Skeletal muscle satellite cell (primary cell): ENCODE results near the gene MCU.
A peak's percentile ranks its signal among the peaks of the same experiment; 100 is the strongest.
"Not testable (repeated sequence)": the region's sequence is repeated elsewhere in the genome, so short reads cannot be mapped to it uniquely, and the experiment has no call there.

Source experiments
- H3K27me3 ChIP-seq: 2 replicates; pipeline ENCODE4 v1.7.0; 2013; ENCODE audit warnings: low read length; ENCODE audit not compliant: control insufficient read depth, insufficient read depth
- H3K36me3 ChIP-seq: 2 replicates; pipeline ENCODE4 v1.7.0; 2013; ENCODE audit warnings: mild to moderate bottlenecking, control low read depth, low read length; ENCODE audit not compliant: insufficient read depth
- H3K4me1 ChIP-seq: 2 replicates; pipeline ENCODE4 v1.7.0; 2013; ENCODE audit warnings: low read length; ENCODE audit not compliant: control insufficient read depth, insufficient read depth
- H3K4me2 ChIP-seq: 2 replicates; pipeline ENCODE4 v1.7.0; 2013; ENCODE audit warnings: mild to moderate bottlenecking, low read length
- H3K4me3 ChIP-seq: 2 replicates; pipeline ENCODE4 v1.7.0; 2013; ENCODE audit warnings: low read length
- H3K9ac ChIP-seq: 2 replicates; pipeline ENCODE4 v1.7.0; 2013; ENCODE audit warnings: mild to moderate bottlenecking, low read depth, low read length, moderate library complexity
- H3K9me3 ChIP-seq: replicated peaks from 2 replicates; pipeline ENCODE4 v1.7.0; 2013; ENCODE audit warnings: mild to moderate bottlenecking, control low read depth, low read length

MCU gene

DNA sequence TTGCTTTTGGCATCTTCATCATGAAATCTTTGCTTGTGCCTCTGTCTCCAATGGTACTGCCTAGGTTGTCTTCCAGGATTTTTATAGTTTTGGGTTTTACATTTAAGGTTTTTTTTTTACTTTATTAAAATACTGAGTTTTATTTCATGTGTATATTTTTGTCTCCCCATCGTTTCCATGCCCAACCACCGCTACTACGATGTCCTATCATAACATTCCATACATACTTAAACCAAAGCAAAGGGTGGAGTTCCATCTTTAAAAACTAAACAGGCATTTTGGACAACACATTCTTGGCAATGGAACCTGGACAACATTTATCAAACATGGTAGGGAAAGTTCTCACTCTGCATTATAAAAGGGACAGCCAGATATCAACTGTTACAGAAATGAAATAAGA lies 225.3 kb downstream of the MCU start:
- not testable (repeated sequence) for H3K4me3 ChIP-seq, H3K36me3 ChIP-seq, H3K9ac ChIP-seq, H3K4me2 ChIP-seq, H3K4me1 ChIP-seq, H3K27me3 ChIP-seq, H3K9me3 ChIP-seq

DNA sequence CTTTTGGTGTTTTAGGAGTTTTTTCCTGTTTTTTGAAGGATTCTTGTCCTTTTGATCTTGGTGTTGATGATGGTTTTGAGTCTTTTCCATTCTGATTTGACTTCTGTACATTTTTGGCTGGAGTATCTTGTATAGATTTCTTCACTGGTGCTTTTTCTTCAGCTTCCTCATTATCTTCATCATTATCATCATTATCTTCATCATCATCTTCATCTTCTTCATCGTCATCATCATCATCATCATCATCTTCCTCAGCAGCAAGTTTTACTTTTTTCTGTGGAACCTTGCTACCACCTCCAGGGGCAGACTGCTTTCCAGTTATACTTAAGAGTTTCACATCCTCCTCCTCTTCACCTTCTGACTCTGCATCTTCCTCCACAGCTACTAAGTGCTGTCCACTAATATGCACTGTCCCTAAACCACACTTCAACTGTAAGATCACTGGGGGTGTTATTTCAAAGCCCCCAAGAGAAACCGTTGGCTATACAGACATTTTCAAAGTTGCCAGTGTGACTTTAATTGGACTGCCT lies 225.9 kb downstream of the MCU start:
- not testable (repeated sequence) for H3K4me3 ChIP-seq, H3K4me1 ChIP-seq, H3K9ac ChIP-seq, H3K27me3 ChIP-seq, H3K4me2 ChIP-seq, H3K36me3 ChIP-seq, H3K9me3 ChIP-seq

DNA sequence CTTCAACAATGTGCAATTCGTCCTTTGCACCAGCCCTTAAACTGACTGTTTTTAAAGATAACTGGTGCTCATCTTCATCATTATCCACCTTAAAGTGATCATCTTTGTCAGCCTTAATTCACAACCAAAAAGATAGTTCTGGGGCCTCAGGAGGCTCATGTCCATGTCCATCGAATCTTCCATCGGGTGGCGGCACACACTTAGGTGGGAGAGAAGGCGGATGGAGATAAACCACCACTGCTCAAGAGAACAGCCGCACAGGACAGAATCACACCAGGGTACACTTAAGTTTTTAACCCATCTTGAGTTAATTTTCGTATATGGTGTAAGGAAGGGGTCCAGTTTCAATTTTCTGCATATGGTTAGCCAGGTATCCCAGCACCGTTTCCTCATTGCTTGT lies 226.4 kb downstream of the MCU start:
- no peak overlapping the region for H3K4me3 ChIP-seq
- no peaks in the 10 kb centered on the region for H3K27me3 ChIP-seq
- no peaks in the 10 kb centered on the region for H3K9me3 ChIP-seq
- no peaks in the 10 kb centered on the region for H3K4me1 ChIP-seq
- no peaks in the 10 kb centered on the region for H3K36me3 ChIP-seq
- H3K9ac ChIP-seq: no peak overlapping the region
- H3K4me2 ChIP-seq: no peak overlapping the region

DNA sequence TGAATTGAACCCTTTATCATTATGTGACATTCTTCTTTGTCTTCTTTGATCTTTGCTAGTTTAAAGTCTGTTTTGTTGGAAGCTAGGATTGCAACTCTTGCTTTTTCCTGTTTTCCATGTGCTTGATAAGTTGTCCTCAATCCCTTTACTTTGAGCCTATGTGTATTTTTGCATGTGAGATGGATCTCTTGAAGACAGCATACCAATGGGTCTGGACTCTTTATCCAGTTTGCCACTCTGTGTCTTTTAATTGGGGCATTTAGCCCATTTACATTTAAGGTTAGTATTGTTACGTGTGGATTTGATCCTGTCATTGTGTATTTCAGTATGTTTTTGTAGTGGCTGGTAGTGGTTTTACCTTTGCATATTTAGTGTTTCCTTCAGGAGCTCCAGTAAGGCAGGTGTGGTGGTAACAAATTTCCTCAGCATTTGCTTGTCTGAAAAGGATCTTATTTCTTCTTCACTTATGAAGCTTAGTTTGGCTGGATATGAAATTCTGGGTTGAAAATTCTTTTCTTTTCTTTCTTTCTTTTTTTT lies 229.3 kb downstream of the MCU start:
- H3K9ac ChIP-seq, H3K4me2 ChIP-seq, H3K4me3 ChIP-seq, H3K27me3 ChIP-seq, H3K9me3 ChIP-seq, H3K36me3 ChIP-seq, H3K4me1 ChIP-seq: not testable (repeated sequence)

DNA sequence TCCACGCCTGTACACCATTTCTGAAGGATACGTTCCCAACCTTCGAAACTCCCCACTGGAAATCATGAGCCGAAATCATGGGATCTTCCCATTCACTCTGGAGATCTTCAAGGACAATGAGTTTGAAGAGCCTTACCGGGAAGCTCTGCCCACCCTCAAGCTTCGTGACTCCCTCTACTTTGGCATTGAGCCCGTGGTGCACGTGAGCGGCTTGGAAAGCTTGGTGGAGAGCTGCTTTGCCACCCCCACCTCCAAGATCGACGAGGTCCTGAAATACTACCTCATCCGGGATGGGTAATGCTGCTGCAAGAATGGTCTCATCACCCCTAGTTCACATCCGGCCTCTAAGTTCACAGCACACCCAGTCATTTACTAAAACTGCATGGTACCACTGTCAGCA lies 232.4 kb downstream of the MCU start:
- H3K36me3 ChIP-seq: no peaks in the 10 kb centered on the region

DNA sequence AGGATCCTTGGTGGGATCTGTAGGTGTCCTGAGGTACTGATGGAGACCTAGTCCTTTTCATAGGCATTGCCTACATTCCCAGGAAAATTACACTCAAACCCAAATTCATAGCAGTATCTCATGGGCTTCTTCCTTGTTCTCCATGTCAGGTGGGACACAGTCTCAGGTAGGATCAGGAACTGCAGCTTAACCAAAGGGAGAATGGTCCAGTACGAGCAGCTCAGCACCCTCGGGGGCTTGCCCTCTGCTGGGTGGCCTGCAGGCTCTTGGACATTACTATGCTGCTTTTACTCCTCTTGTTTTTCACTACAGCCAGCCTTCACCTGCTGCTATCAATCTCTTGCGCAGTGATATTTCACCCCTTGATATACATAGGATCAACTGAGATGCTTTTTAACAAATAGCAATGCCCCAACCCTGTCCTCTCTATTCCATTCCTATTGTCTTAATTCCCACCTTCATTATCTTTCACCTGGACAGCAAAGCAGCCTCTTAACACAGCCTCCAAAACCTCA lies 234.1 kb downstream of the MCU start:
- no peaks in the 10 kb centered on the region for H3K36me3 ChIP-seq
- H3K4me1 ChIP-seq: no peaks in the 10 kb centered on the region
- no peaks in the 10 kb centered on the region for H3K9me3 ChIP-seq
- no peaks in the 10 kb centered on the region for H3K27me3 ChIP-seq
- H3K4me2 ChIP-seq: no peak overlapping the region
- H3K9ac ChIP-seq: no peak overlapping the region
- no peak overlapping the region for H3K4me3 ChIP-seq

More for the DNA sequence above, 232.4 kb downstream of the MCU start:
- Histone ChIP-seq H3K4me3 (no peak overlapping the region), H3K4me2 (no peak overlapping the region), H3K9me3 (no peaks in the 10 kb centered on the region), H3K27me3 (no peaks in the 10 kb centered on the region), H3K9ac (no peak overlapping the region), H3K4me1 (no peaks in the 10 kb centered on the region)

GRCh38 chr10:72927485-72927884 lies 235.5 kb downstream of the MCU start:
- Histone ChIP-seq H3K4me3 (no peak overlapping the region), H3K4me2 (no peak overlapping the region), H3K27me3 (no peaks in the 10 kb centered on the region), H3K4me1 (peaks cover 3% of the 10 kb centered on the region), H3K36me3 (no peaks in the 10 kb centered on the region), H3K9me3 (no peaks in the 10 kb centered on the region), H3K9ac (no peak overlapping the region)

DNA sequence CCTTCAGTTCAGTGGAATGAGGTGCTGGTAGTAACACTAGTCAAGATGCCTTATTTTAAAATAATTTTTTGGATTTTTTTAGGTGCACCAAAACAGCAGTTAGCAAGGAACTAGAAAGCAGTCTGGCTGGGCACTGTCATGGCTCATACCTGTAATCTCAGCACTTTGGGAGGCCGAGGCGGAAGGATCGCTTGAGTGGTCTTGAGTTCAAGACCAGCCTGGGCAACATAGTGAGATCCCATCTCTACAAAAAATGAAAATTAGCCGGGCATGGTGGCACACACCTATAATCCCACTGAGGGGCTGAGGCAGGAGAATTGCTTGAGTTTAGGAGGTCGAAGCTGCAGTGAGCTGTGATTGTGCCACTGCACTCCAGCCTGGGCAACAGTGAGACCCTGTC lies 236.9 kb downstream of the MCU start:
- Histone ChIP-seq H3K9me3 (no peaks in the 10 kb centered on the region), H3K36me3 (no peaks in the 10 kb centered on the region), H3K27me3 (no peaks in the 10 kb centered on the region), H3K4me2 (no peak overlapping the region), H3K9ac (no peak overlapping the region), H3K4me1 (peaks cover 11% of the 10 kb centered on the region), H3K4me3 (no peak overlapping the region)

DNA sequence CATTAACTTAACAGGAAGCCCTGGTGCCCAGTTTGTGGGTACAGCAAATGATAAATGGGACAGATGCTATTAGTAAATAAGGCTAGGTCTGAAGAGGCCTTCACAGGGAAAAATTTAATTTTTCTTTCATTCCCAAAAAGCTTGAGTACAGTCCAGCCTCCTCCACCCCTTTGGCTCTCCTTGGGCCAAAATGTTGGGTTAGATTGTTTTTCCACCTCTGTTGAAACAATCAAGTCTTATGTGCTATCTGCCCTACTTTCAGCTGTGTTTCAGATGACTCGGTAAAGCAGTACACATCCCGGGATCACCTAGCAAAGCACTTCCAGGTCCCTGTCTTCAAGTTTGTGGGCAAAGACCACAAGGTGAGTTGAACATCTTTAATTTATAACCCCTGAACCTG lies 238.3 kb downstream of the MCU start:
- Histone ChIP-seq H3K36me3 (no peaks in the 10 kb centered on the region), H3K4me3 (no peak overlapping the region), H3K4me2 (no peak overlapping the region), H3K4me1 (peaks cover 23% of the 10 kb centered on the region), H3K9ac (no peak overlapping the region), H3K27me3 (no peaks in the 10 kb centered on the region), H3K9me3 (no peaks in the 10 kb centered on the region)

- peak overlapping the region; percentile 9 for H3K4me2 ChIP-seq
- H3K4me1 ChIP-seq: peaks cover 29% of the 10 kb centered on the region
- no peaks in the 10 kb centered on the region for H3K27me3 ChIP-seq
- no peaks in the 10 kb centered on the region for H3K9me3 ChIP-seq
- H3K36me3 ChIP-seq: no peaks in the 10 kb centered on the region
- no peak overlapping the region for H3K4me3 ChIP-seq
- H3K9ac ChIP-seq: no peak overlapping the region
Observed at GRCh38 chr10:72932259-72933015, 240.5 kb downstream of the MCU start.

DNA sequence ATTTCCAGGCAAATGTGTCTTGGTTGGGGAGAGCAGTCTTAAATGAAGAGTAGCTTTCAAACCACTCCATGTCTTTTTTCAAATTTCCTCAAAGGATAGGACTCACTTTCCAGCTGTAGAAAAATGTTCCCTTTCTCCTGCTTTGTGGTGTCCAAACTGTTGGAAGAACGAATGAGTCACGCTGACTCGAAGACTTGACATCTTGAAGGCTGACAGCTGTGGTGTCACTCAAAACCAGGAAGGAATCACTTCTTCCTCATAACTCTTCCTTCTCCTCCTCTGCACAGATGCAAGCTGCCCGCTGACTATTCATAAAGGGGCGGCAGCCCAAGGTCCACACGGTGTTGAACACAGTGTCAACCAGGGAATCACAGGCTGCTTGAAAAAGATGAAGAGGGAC lies 243.4 kb downstream of the MCU start:
- Histone ChIP-seq H3K9ac (peak overlapping the region; percentile 26), H3K36me3 (no peaks in the 10 kb centered on the region), H3K9me3 (no peaks in the 10 kb centered on the region), H3K27me3 (no peaks in the 10 kb centered on the region), H3K4me2 (peak overlapping the region; percentile 14), H3K4me3 (no peak overlapping the region), H3K4me1 (peaks cover 29% of the 10 kb centered on the region)
